H9 (cell line): ENCODE data around the gene GRB2. TPM values are rescaled to one million over a fixed set of nuclear protein-coding genes. Genes with fewer than 3 reads are reported as not detected.

Experiments
- DNase-seq: peaks from one replicate; pipeline ENCODE4 v3.0.0-alpha.2; 2017
- H2AFZ ChIP-seq: one replicate; pipeline ENCODE4 v1.6.1; 2013; ENCODE audit warnings: mild to moderate bottlenecking, low read length, control low read depth, moderate library complexity
- H2AK5ac ChIP-seq: 2 replicates; pipeline ENCODE4 v1.6.1; 2013; ENCODE audit warnings: low read length, control low read depth, mixed read lengths; ENCODE audit not compliant: insufficient read length
- H2BK120ac ChIP-seq: one replicate; pipeline ENCODE4 v1.6.1; 2013; ENCODE audit warnings: low read depth, mild to moderate bottlenecking, low read length, control low read depth, inconsistent platforms; ENCODE audit not compliant: poor library complexity, severe bottlenecking
- H2BK12ac ChIP-seq: 2 replicates; pipeline ENCODE4 v1.6.1; 2013; ENCODE audit warnings: low read length, control low read depth, mixed read lengths, low read depth; ENCODE audit not compliant: insufficient read length
- H2BK15ac ChIP-seq: 2 replicates; pipeline ENCODE4 v1.6.1; 2013; ENCODE audit warnings: low read depth, low read length, control low read depth
- H2BK20ac ChIP-seq: one replicate; pipeline ENCODE4 v1.6.1; 2013; ENCODE audit warnings: low read depth, mild to moderate bottlenecking, low read length, control low read depth, inconsistent platforms; ENCODE audit not compliant: poor library complexity, severe bottlenecking
- H2BK5ac ChIP-seq: 2 replicates; pipeline ENCODE4 v1.6.1; 2013; ENCODE audit warnings: low read length, control low read depth, mixed read lengths; ENCODE audit not compliant: insufficient read length
- H3K14ac ChIP-seq: 2 replicates; pipeline ENCODE4 v1.6.1; 2013; ENCODE audit warnings: low read length, control low read depth; ENCODE audit not compliant: insufficient read depth
- H3K18ac ChIP-seq: 2 replicates; pipeline ENCODE4 v1.6.1; 2013; ENCODE audit warnings: low read depth, mild to moderate bottlenecking, mixed read lengths, low read length, control low read depth; ENCODE audit not compliant: insufficient read length
- H3K23ac ChIP-seq: 2 replicates; pipeline ENCODE4 v1.6.1; 2013; ENCODE audit warnings: low read length, control low read depth, mixed read lengths, low read depth; ENCODE audit not compliant: insufficient read length
- H3K23me2 ChIP-seq: 2 replicates; pipeline ENCODE4 v1.6.1; 2013; ENCODE audit warnings: low read depth, mild to moderate bottlenecking, mixed read lengths, low read length, control low read depth; ENCODE audit not compliant: insufficient read length, poor library complexity, severe bottlenecking
- H3K27ac ChIP-seq: 2 replicates; pipeline ENCODE4 v1.5.1; 2013; ENCODE audit warnings: low read length, control low read depth, mixed read lengths, low read depth; ENCODE audit not compliant: insufficient read length
- H3K27me3 ChIP-seq: 2 replicates; pipeline ENCODE4 v1.6.1; 2013; ENCODE audit warnings: low read length, control low read depth, inconsistent platforms; ENCODE audit not compliant: insufficient read depth
- H3K4ac ChIP-seq: 2 replicates; pipeline ENCODE4 v1.6.1; 2013; ENCODE audit warnings: low read depth, mild to moderate bottlenecking, control low read depth, inconsistent platforms, low read length, moderate library complexity
- H3K4me1 ChIP-seq: 2 replicates; pipeline ENCODE4 v1.6.1; 2013; ENCODE audit warnings: low read length, control low read depth, inconsistent platforms; ENCODE audit not compliant: insufficient read depth
- H3K4me2 ChIP-seq: 2 replicates; pipeline ENCODE4 v1.6.1; 2013; ENCODE audit warnings: low read length, control low read depth, mixed read lengths; ENCODE audit not compliant: insufficient read length, insufficient read depth
- H3K56ac ChIP-seq: 2 replicates; pipeline ENCODE4 v1.6.1; 2013; ENCODE audit warnings: low read depth, mild to moderate bottlenecking, mixed read lengths, low read length, control low read depth; ENCODE audit not compliant: insufficient read length
- H3K79me1 ChIP-seq: 2 replicates; pipeline ENCODE4 v1.6.1; 2013; ENCODE audit warnings: low read depth, mild to moderate bottlenecking, moderate library complexity, low read length, control low read depth, inconsistent platforms; ENCODE audit not compliant: insufficient read depth, poor library complexity, severe bottlenecking
- H3K79me2 ChIP-seq: 2 replicates; pipeline ENCODE4 v1.6.1; 2013; ENCODE audit warnings: low read length, control low read depth, inconsistent platforms; ENCODE audit not compliant: insufficient read depth
- H3K9ac ChIP-seq: 2 replicates; pipeline ENCODE4 v1.6.1; 2013; ENCODE audit warnings: low read length, control low read depth, mixed read lengths; ENCODE audit not compliant: insufficient read length; ENCODE audit errors: extremely low read depth
- H3K9me3 ChIP-seq: one replicate; pipeline ENCODE4 v1.6.1; 2013; ENCODE audit warnings: low read depth, low read length, inconsistent platforms; ENCODE audit not compliant: control insufficient read depth
- H3T11ph ChIP-seq: one replicate; pipeline ENCODE4 v1.6.1; 2013; ENCODE audit warnings: mild to moderate bottlenecking, low read length, control low read depth, inconsistent platforms
- H4K20me1 ChIP-seq: one replicate; pipeline ENCODE4 v1.6.1; 2013; ENCODE audit not compliant: control insufficient read depth, insufficient read length, insufficient read depth
- H4K5ac ChIP-seq: 2 replicates; pipeline ENCODE4 v1.6.1; 2013; ENCODE audit warnings: low read depth, mild to moderate bottlenecking, mixed read lengths, low read length, control low read depth; ENCODE audit not compliant: insufficient read length
- H4K8ac ChIP-seq: replicated peaks from 2 replicates; pipeline ENCODE4 v1.6.1; 2013; ENCODE audit warnings: low read length, control low read depth, mixed read lengths, low read depth; ENCODE audit not compliant: insufficient read length
- H4K91ac ChIP-seq: 2 replicates; pipeline ENCODE4 v1.6.1; 2013; ENCODE audit warnings: low read depth, mild to moderate bottlenecking, moderate library complexity, mixed read lengths, low read length, control low read depth; ENCODE audit not compliant: insufficient read length
- H3K27ac Mint-ChIP-seq, 3 experiments: 2 replicates in 2 of 3; 3 replicates in 1 of 3; pipeline ENCODE4 v1.8.0; 2020 to 2021; ENCODE audit warnings: mixed read lengths in 3 of 3, mild to moderate bottlenecking in 1 of 3, moderate library complexity in 1 of 3
- H3K27me3 Mint-ChIP-seq: 2 replicates; pipeline ENCODE4 v1.8.0; 2021; ENCODE audit warnings: low read depth, mild to moderate bottlenecking, moderate library complexity, mixed read lengths
- H3K36me3 Mint-ChIP-seq, 3 experiments: 2 replicates in 2 of 3; 3 replicates in 1 of 3; pipeline ENCODE4 v1.8.0; 2020 to 2021; ENCODE audit warnings: low read depth in 3 of 3, mixed read lengths in 3 of 3; ENCODE audit not compliant: insufficient read depth in 1 of 3
- H3K4me1 Mint-ChIP-seq, 2 experiments: 2 replicates each; pipeline ENCODE4 v1.8.0; 2020; ENCODE audit warnings: mixed read lengths in 2 of 2
- H3K4me3 Mint-ChIP-seq, 2 experiments: 2 replicates in 1 of 2; 3 replicates in 1 of 2; pipeline ENCODE4 v1.8.0; 2020 to 2021; ENCODE audit warnings: mild to moderate bottlenecking in 2 of 2, mixed read lengths in 2 of 2, moderate library complexity in 1 of 2
- H3K9me3 Mint-ChIP-seq, 2 experiments: 2 replicates in 1 of 2; 3 replicates in 1 of 2; pipeline ENCODE4 v1.8.0; 2020; ENCODE audit warnings: mild to moderate bottlenecking in 2 of 2, mixed read lengths in 2 of 2, moderate library complexity in 1 of 2
- CTCF ChIP-seq: fragments of 200-600 bp; sonication (generic); conservative IDR thresholded peaks from 3 replicates; pipeline ENCODE4 v1.8.0; 2021; ENCODE audit warnings: antibody characterized with exemption, mild to moderate bottlenecking
- WGBS: extraction: QIAGEN DNeasy Blood & Tissue Kit; methylation state at CpG from one replicate; pipeline ENCODE4 v1.1.7; 2013; ENCODE audit warnings: missing lambda C conversion rate, low lambda C conversion rate, mixed read lengths; ENCODE audit not compliant: insufficient read length; ENCODE audit errors: extremely low coverage; 5-methylcytosine and 5-hydroxymethylcytosine counted together
- total RNA-seq: library from RNA; stranded (reverse); gene quantifications from 2 replicates; pipeline ENCODE4 v1.2.1, GENCODE V29; 2021

Gene GRB2
- total RNA-seq, 1 experiment from 2014 or later = 91.7 TPM

GRCh38 chr17:75308732-75309629, 96.5 kb downstream of the GRB2 start:
- no peaks in the 10 kb centered on the region for H3K23me2 ChIP-seq
- no peak overlapping the region for H3T11ph ChIP-seq
- no peaks in the 10 kb centered on the region for H3K79me2 ChIP-seq
- H3K4ac ChIP-seq = no peak overlapping the region
- no peak overlapping the region for H3K4me2 ChIP-seq
- no peak overlapping the region for H2BK15ac ChIP-seq
- no peak overlapping the region for H2BK120ac ChIP-seq
- Mint-ChIP-seq H3K36me3 (no peaks in the 10 kb centered on the region), H3K9me3 (no peaks in the 10 kb centered on the region), H3K27me3 (no peaks in the 10 kb centered on the region; the same call in 1 of the 2 replicates), H3K4me1 (peaks cover 2 to 10% of the 10 kb centered on the region in 2 experiments; a peak in 1 of 4 replicates), H3K27ac (peak overlapping the region in 2 of 3 experiments; percentile 43 to 73; a peak in 4 of 7 replicates), H3K4me3 (no peak overlapping the region)
- H2AFZ ChIP-seq = no peak overlapping the region
- no peaks in the 10 kb centered on the region for H3K27me3 ChIP-seq
- no peaks in the 10 kb centered on the region for H4K20me1 ChIP-seq
- H3K27ac ChIP-seq = no peak overlapping the region
- no peak overlapping the region for H3K18ac ChIP-seq
- no peak overlapping the region for H2BK20ac ChIP-seq
- no peak overlapping the region for H3K9ac ChIP-seq
- H2BK12ac ChIP-seq = no peak overlapping the region
- H3K56ac ChIP-seq = no peak overlapping the region
- no peak overlapping the region for H4K5ac ChIP-seq
- H3K4me1 ChIP-seq = no peaks in the 10 kb centered on the region
- no peaks in the 10 kb centered on the region for H3K79me1 ChIP-seq
- H3K23ac ChIP-seq = no peak overlapping the region
- H3K14ac ChIP-seq = no peak overlapping the region
- TF ChIP-seq CTCF = no peak
- H3K9me3 ChIP-seq = no peaks in the 10 kb centered on the region
- no peak overlapping the region for H2BK5ac ChIP-seq
- no peak overlapping the region for H2AK5ac ChIP-seq
- H4K8ac ChIP-seq = no peak overlapping the region
- no peak overlapping the region for H4K91ac ChIP-seq
- no peak for DNase-seq
- no CpG with 5 or more reads among the region's 20 CpGs for WGBS
